GM19452 (cell line): Measurements from ENCODE around the gene LRRC31.
A peak's percentile ranks its signal among the peaks of the same experiment; 100 is the strongest.

Source experiments
- ATAC-seq: cut with Tn5 transposase; IDR thresholded peaks from one replicate; pipeline ENCODE4 v1.9.1; 2021; ENCODE audit not compliant: unreplicated experiment

LRRC31 gene

GRCh38 chr3:169813757-169814517, 55.8 kb downstream of the LRRC31 start:
- ATAC-seq: peak; percentile 79

- no peak for ATAC-seq
Measured at GRCh38 chr3:169813278-169813677, 56.5 kb downstream of the LRRC31 start.

DNA sequence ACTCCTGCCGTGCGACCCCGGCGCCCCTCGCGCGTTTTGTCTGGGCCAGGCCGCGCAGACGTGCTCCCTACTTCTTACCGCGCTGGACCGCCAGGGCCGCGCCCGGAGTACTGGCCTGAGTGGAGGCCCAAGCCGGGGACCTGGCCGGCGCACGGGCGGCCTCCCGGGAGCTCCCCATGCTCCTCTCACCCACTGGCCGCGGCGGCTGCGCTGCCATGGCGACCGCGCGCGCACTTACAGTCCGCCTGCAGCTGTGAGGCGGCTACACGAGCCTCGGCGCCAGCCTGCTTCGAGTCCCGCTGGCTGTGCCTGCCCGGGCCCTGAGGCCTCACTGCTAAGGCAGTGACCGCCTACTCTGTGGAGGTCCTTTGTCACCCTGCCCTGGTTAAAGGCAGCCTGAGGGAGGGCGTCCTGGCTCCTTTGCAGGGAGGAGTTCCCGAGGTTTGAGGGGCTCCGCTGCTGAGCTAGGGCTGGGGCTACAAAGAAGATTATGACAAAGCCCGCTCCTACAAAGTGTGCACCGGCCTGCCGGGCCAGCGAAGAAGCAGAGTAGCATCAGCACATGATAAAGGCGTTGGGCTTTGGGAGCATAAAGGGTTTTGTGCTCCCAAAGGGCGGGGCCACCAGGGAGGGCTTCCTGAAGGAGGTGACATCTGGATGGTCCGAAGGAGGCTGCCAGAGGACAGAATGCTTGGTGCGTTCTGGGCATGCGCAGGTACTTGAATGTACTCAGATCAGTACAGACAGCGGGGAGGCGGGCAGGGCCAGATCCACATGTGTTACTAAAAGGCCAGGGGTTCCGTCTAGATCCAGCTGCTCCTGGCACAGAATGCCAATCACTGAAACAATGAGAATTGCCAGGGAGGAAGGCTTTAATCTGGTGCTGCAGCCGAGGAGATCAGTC, 57.2 kb downstream of the LRRC31 start, which contains the start of the genes LRRC34 and LRRIQ4:
Gene LRRC34, minus strand, starts transcription at position 573 of the 904 bp plus-strand sequence. Its CDS starts 356 bp downstream, at position 217.
Gene LRRIQ4, plus strand, starts transcription at position 539 of the 904 bp plus-strand sequence. CDS start 9,052 bp downstream, outside the sequence.
- ATAC-seq: peak; percentile 69

GRCh38 chr3:169811631-169812331, 58.0 kb downstream of the LRRC31 start:
- ATAC-seq: peak; percentile 15

DNA sequence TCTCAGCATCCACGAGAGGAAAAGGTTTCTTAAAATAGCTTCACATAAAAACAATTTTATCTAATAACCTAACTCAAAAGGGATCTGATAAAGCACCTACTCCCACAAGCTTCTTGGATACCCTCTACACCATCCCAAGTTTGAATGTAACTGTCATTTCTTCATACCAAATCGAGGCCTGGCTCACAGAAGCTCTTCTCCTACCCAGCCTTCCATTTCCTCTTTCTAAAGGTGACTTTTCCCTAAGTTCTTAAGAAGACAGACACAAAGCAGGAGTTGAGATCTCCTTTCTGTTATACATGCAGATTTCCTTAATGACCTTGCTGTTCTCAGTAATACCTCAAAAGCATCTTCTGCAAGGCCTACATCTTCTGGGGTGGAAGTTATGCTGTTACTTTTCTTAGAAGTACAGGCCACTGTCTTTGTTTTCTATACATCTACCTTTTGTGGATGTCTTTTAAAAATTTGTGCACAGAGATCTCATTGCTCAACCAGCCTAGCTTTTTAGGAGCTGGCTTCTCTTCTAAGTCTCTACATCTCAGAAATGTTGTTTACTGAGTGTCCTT, 60.4 kb downstream of the LRRC31 start:
- no peak for ATAC-seq

DNA sequence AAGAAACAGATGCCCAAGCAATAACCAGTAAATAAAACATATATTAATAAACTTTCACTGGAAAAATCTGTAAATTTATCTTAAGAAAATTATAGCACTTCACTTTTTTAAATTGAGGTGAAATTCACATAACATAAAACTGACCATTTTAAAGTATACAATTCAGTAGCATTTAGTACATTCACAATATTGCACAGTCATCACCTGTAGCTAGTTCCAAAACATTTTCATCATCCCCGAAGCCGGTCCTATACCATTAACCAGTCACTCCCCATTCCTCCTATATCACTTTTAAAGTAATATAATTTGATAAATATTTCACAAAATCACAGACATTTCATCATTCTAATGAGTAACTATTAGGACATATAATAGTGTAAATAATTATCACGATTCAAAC, 65.1 kb downstream of the LRRC31 start:
- ATAC-seq: no peak

- no peak for ATAC-seq
Measured at GRCh38 chr3:169792359-169792758, 77.4 kb downstream of the LRRC31 start.

DNA sequence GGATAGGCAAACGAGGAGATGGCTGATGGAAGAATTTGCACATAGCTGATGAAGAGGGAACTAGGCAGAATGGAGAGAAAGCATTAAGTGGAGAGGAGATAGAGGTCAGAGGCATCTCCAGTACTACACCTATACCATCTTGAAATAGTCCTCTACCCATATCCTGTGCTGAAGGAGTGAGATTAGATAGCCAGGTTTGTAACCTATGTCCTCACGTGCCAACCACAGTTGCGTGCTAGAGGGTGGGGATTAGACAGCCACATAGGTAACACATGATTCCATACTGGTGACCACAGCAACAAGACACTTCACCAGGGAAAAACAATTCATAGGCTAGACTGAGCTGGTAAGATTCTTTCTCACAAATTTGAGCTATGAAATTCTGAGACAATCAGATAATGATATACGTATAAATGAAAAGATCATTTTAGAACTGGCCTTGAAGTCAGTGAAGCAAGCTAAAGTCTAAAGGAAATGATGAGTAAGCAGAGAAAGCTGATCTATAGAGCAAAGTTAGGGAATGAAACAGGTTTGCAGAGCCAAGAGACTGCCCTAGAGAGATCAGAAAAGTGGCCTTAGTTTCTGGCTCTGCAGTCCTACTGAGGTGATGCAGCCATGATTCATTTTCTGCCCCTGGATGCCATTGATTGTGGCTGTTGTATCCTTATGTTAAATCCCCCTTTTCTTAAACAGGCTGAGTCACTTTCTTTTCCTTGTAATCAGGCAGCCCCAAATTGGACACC, 78.9 kb downstream of the LRRC31 start:
- no peak for ATAC-seq

DNA sequence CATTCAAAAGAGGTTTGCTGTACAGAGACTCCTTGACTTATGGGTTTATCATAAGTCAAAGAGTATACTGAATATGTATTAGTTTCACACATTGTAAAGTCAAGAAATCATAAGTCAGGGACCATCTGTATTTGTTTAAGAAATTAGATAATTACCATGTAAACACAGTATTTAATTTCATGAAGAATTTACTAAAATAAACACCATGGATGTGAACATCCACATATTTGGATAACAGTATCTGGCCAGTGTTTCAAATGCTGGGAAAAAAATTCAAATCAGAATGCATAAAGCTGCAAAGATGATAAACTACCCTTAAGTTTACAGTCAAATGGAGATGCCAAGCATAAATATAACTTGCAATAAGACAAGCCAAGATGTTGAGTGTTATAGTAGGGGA, 79.5 kb downstream of the LRRC31 start:
- ATAC-seq: no peak
